Sigmoid colon (tissue), 3 donors: ENCODE measurements around the gene SLC25A38.

Experiments used
- POLR2A ChIP-seq, 2 donors: fragments of 450-650 bp; IDR thresholded peaks; one replicate each; pipeline ENCODE4 v1.6.1; 2016; ENCODE audit warnings: antibody characterized with exemption in 2 of 2, mild to moderate bottlenecking in 2 of 2, moderate library complexity in 2 of 2
- TF ChIP-seq, protein P1 (sequence below), 4 experiments: fragments of 450-650 bp in 3 of 4; fragments of 200-600 bp in 1 of 4; IDR thresholded peaks; one replicate each; pipeline ENCODE4 v1.5.1; 2016 to 2019; ENCODE audit warnings: antibody characterized with exemption in 4 of 4, mild to moderate bottlenecking in 3 of 4, moderate library complexity in 2 of 4

DNA sequence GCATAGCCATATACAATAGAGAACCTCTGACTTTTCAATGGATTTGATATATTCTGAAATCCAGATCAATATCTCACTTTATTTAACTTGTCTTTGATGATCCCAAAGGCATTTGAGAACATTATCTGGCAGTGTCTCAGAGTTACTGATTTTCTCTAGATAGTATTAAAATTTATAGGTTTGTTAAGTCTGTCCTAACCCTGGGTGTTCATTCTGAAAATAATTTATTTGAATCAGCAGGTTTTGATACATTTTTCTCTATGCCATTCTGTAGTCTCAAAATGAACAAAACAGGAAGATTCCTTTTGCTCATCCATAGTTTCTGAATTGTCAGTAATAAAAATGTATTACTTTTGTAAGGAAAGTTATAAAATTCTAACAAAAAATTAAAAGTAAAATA lies 39.4 kb upstream of the SLC25A38 start:
- no peak for TF ChIP-seq POLR2A (IDR thresholded peaks at IDR 0.05)
- TF ChIP-seq, protein P1, sequence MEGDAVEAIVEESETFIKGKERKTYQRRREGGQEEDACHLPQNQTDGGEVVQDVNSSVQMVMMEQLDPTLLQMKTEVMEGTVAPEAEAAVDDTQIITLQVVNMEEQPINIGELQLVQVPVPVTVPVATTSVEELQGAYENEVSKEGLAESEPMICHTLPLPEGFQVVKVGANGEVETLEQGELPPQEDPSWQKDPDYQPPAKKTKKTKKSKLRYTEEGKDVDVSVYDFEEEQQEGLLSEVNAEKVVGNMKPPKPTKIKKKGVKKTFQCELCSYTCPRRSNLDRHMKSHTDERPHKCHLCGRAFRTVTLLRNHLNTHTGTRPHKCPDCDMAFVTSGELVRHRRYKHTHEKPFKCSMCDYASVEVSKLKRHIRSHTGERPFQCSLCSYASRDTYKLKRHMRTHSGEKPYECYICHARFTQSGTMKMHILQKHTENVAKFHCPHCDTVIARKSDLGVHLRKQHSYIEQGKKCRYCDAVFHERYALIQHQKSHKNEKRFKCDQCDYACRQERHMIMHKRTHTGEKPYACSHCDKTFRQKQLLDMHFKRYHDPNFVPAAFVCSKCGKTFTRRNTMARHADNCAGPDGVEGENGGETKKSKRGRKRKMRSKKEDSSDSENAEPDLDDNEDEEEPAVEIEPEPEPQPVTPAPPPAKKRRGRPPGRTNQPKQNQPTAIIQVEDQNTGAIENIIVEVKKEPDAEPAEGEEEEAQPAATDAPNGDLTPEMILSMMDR (IDR thresholded peaks at IDR 0.05), result no peak
